ENCODE results near the gene ZNF420. TPM values are rescaled to one million over a fixed set of nuclear protein-coding genes. Genes with fewer than 3 reads are reported as not detected.
A peak's percentile ranks its signal among the peaks of the same experiment; 100 is the strongest.

ZNF420 gene
- total and polyA plus RNA-seq, 4 donors = 2.0 to 5.2 (median 3.4) TPM

GRCh38 chr19:37128821-37129177 is 50.6 kb downstream of the ZNF420 start:
- TF ChIP-seq EGR1 (IDR thresholded peaks at IDR 0.05; ENCODE audit: low read depth in 2 of 2) (no peak), ATF3 (IDR thresholded peaks at IDR 0.05) (no peak), TAF1 (conservative IDR thresholded peaks at IDR 0.05) (no peak), GABPA (IDR thresholded peaks at IDR 0.05 in 1 of 2, conservative IDR thresholded peaks at IDR 0.05 in 1 of 2) (no peak)
- H3K27me3 ChIP-seq (ENCODE audit: control insufficient read depth in 4 of 4, insufficient read depth in 4 of 4, low read length in 3 of 4) = no peaks in the 10 kb centered on the region
- no peak overlapping the region for H3K27ac ChIP-seq (ENCODE audit: low read depth in 1 of 2, low read length in 2 of 2)
- H3K9me3 ChIP-seq (ENCODE audit: control insufficient read depth in 4 of 4, low read length in 3 of 4) = peaks cover 54 to 94% (median 87%) of the 10 kb centered on the region in 4 donors
- no peak for DNase-seq (ENCODE audit: low spot score)
- H3K4me1 ChIP-seq (ENCODE audit: control insufficient read depth in 4 of 4, insufficient read depth in 4 of 4, low read length in 3 of 4) = no peaks in the 10 kb centered on the region
- H3K4me3 ChIP-seq (ENCODE audit: low read depth in 1 of 3, low read length in 3 of 3) = peak overlapping the region in 2 of 3 donors; percentile 61 to 65
- 97% methylated on average over 3 of the region's 3 CpGs for WGBS
- H3K9ac ChIP-seq (ENCODE audit: low read depth in 1 of 2, low read length in 2 of 2) = no peak overlapping the region
- peaks cover 0 to 26% (median 24%) of the 10 kb centered on the region in 4 donors for H3K36me3 ChIP-seq (ENCODE audit: control insufficient read depth in 4 of 4, insufficient read depth in 3 of 4, low read depth in 1 of 4, low read length in 3 of 4)

GRCh38 chr19:37136111-37136510 is 57.9 kb downstream of the ZNF420 start:
- peak overlapping the region in 2 of 3 donors; percentile 22 to 55 for H3K4me3 ChIP-seq (ENCODE audit: low read depth in 1 of 3, low read length in 3 of 3)
- DNase-seq (ENCODE audit: low spot score) = no peak
- no peaks in the 10 kb centered on the region for H3K27me3 ChIP-seq (ENCODE audit: control insufficient read depth in 4 of 4, insufficient read depth in 4 of 4, low read length in 3 of 4)
- H3K36me3 ChIP-seq (ENCODE audit: control insufficient read depth in 4 of 4, insufficient read depth in 3 of 4, low read depth in 1 of 4, low read length in 3 of 4) = peaks cover 0 to 1% (median 0%) of the 10 kb centered on the region in 4 donors
- WGBS = 22% methylated on average over 1 of the region's 1 CpG
- no peak for TF ChIP-seq HNF4G (IDR thresholded peaks at IDR 0.05)
- no peak for TF ChIP-seq FOXA2 (IDR thresholded peaks at IDR 0.05)
- TF ChIP-seq CTCF (IDR thresholded peaks at IDR 0.05; ENCODE audit: low read depth, low read length, missing input control) = no peak
- no peak for TF ChIP-seq NR2F2 (IDR thresholded peaks at IDR 0.05)
- no peak for TF ChIP-seq SP1 (IDR thresholded peaks at IDR 0.05)
- no peak for TF ChIP-seq GABPA (IDR thresholded peaks at IDR 0.05 in 1 of 2, conservative IDR thresholded peaks at IDR 0.05 in 1 of 2)
- TF ChIP-seq TAF1 (conservative IDR thresholded peaks at IDR 0.05) = no peak
- TF ChIP-seq RXRA (IDR thresholded peaks at IDR 0.05) = no peak
- TF ChIP-seq YY1 (IDR thresholded peaks at IDR 0.05) = no peak
- no peaks in the 10 kb centered on the region for H3K4me1 ChIP-seq (ENCODE audit: control insufficient read depth in 4 of 4, insufficient read depth in 4 of 4, low read length in 3 of 4)
- peaks cover 67 to 87% (median 72%) of the 10 kb centered on the region in 4 donors for H3K9me3 ChIP-seq (ENCODE audit: control insufficient read depth in 4 of 4, low read length in 3 of 4)
- H3K9ac ChIP-seq (ENCODE audit: low read depth in 1 of 2, low read length in 2 of 2) = no peak overlapping the region
- H3K27ac ChIP-seq (ENCODE audit: low read depth in 1 of 2, low read length in 2 of 2) = no peak overlapping the region

- no peaks in the 10 kb centered on the region for H3K4me1 ChIP-seq (ENCODE audit: control insufficient read depth in 4 of 4, insufficient read depth in 4 of 4, low read length in 3 of 4)
- no peak for DNase-seq (ENCODE audit: low spot score)
- no peaks in the 10 kb centered on the region for H3K27me3 ChIP-seq (ENCODE audit: control insufficient read depth in 4 of 4, insufficient read depth in 4 of 4, low read length in 3 of 4)
- H3K4me3 ChIP-seq (ENCODE audit: low read depth in 1 of 3, low read length in 3 of 3) = peak overlapping the region in 2 of 3 donors; percentile 1 to 47
- no peak for TF ChIP-seq HNF4A (conservative IDR thresholded peaks at IDR 0.05)
- no peak for TF ChIP-seq JUND (IDR thresholded peaks at IDR 0.05)
- no peak for TF ChIP-seq SP1 (IDR thresholded peaks at IDR 0.05)
- TF ChIP-seq ZBTB33 (IDR thresholded peaks at IDR 0.05) = no peak
- no peak for TF ChIP-seq TAF1 (conservative IDR thresholded peaks at IDR 0.05)
- TF ChIP-seq REST (IDR thresholded peaks at IDR 0.05) = no peak
- TF ChIP-seq FOXA1 (IDR thresholded peaks at IDR 0.05) = no peak
- TF ChIP-seq MAX (IDR thresholded peaks at IDR 0.05) = no peak
- no peak for TF ChIP-seq NR2F2 (IDR thresholded peaks at IDR 0.05)
- H3K9me3 ChIP-seq (ENCODE audit: control insufficient read depth in 4 of 4, low read length in 3 of 4) = peaks cover 42 to 78% (median 65%) of the 10 kb centered on the region in 4 donors
- H3K27ac ChIP-seq (ENCODE audit: low read depth in 1 of 2, low read length in 2 of 2) = no peak overlapping the region
- WGBS = 93% methylated on average over 3 of the region's 3 CpGs
- no peak overlapping the region for H3K9ac ChIP-seq (ENCODE audit: low read depth in 1 of 2, low read length in 2 of 2)
- H3K36me3 ChIP-seq (ENCODE audit: control insufficient read depth in 4 of 4, insufficient read depth in 3 of 4, low read depth in 1 of 4, low read length in 3 of 4) = peaks cover 0 to 29% (median 21%) of the 10 kb centered on the region in 4 donors
These were observed 70.0 kb downstream of the ZNF420 start for GRCh38 chr19:37148214-37148613.

Data from liver (tissue), 9 donors.